Endothelial cell of umbilical vein (primary cell): Measurements from ENCODE around the gene FSHB.

Source experiments
- POLR2A ChIP-seq: IDR thresholded peaks from 2 replicates; pipeline ENCODE4 v1.6.1; 2012; ENCODE audit warnings: low read depth, mild to moderate bottlenecking, control low read depth, low read length
- TF ChIP-seq, protein P1 (sequence below): IDR thresholded peaks from 2 replicates; pipeline ENCODE4 v1.6.1; 2011; ENCODE audit not compliant: insufficient read depth, insufficient read length
- TF ChIP-seq, protein P2 (sequence below), 2 donors: IDR thresholded peaks; 1 replicate in 1 of 2; 2 replicates in 1 of 2; pipeline ENCODE4 v1.5.1; 2011; ENCODE audit warnings: low read length in 2 of 2, mild to moderate bottlenecking in 2 of 2, moderate library complexity in 2 of 2, control low read depth in 1 of 2, inconsistent platforms in 1 of 2, low read depth in 1 of 2; ENCODE audit not compliant: insufficient read depth in 1 of 2; ENCODE audit errors: extremely low read depth in 1 of 2

DNA sequence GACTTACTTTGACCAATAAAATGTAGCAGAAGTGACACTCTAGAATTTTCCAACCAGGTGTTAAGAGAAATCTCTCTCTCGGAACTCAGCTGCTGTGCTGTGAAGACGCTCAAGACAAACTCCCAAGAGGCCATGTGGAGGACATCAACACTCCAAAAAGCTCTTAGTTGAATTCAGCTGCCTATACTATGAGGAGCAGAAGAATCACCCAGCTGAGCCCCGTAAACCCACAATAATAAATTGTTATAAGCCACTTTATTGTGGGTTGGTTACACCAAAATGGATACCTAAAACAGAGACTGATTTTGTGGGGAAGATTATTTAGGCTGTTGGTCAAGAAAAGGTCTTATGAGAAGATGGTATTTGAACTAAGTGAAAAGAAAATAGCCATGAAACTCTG lies 44.1 kb upstream of the FSHB start:
- TF ChIP-seq, protein P1, sequence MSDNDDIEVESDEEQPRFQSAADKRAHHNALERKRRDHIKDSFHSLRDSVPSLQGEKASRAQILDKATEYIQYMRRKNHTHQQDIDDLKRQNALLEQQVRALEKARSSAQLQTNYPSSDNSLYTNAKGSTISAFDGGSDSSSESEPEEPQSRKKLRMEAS: no peak
- TF ChIP-seq, protein P2, sequence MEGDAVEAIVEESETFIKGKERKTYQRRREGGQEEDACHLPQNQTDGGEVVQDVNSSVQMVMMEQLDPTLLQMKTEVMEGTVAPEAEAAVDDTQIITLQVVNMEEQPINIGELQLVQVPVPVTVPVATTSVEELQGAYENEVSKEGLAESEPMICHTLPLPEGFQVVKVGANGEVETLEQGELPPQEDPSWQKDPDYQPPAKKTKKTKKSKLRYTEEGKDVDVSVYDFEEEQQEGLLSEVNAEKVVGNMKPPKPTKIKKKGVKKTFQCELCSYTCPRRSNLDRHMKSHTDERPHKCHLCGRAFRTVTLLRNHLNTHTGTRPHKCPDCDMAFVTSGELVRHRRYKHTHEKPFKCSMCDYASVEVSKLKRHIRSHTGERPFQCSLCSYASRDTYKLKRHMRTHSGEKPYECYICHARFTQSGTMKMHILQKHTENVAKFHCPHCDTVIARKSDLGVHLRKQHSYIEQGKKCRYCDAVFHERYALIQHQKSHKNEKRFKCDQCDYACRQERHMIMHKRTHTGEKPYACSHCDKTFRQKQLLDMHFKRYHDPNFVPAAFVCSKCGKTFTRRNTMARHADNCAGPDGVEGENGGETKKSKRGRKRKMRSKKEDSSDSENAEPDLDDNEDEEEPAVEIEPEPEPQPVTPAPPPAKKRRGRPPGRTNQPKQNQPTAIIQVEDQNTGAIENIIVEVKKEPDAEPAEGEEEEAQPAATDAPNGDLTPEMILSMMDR (IDR thresholded peaks at IDR 0.05; ENCODE audit: extremely low read depth in 1 of 2, insufficient read depth in 1 of 2, low read depth in 1 of 2, low read length in 2 of 2): no peak
- TF ChIP-seq POLR2A: no peak
